ENCODE measurements around the gene NLRP12.
"Not testable (repeated sequence)": the region's sequence is repeated elsewhere in the genome, so short reads cannot be mapped to it uniquely, and the experiment has no call there.

GRCh38 chr19:53774491-53774890 lies 49.6 kb downstream of the NLRP12 start:
- not testable (repeated sequence) for TF ChIP-seq POLR2A (IDR thresholded peaks at IDR 0.05)
- TF ChIP-seq, protein P1, sequence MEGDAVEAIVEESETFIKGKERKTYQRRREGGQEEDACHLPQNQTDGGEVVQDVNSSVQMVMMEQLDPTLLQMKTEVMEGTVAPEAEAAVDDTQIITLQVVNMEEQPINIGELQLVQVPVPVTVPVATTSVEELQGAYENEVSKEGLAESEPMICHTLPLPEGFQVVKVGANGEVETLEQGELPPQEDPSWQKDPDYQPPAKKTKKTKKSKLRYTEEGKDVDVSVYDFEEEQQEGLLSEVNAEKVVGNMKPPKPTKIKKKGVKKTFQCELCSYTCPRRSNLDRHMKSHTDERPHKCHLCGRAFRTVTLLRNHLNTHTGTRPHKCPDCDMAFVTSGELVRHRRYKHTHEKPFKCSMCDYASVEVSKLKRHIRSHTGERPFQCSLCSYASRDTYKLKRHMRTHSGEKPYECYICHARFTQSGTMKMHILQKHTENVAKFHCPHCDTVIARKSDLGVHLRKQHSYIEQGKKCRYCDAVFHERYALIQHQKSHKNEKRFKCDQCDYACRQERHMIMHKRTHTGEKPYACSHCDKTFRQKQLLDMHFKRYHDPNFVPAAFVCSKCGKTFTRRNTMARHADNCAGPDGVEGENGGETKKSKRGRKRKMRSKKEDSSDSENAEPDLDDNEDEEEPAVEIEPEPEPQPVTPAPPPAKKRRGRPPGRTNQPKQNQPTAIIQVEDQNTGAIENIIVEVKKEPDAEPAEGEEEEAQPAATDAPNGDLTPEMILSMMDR (IDR thresholded peaks at IDR 0.05): not testable (repeated sequence)

Measured in lower leg skin (tissue), 3 donors.